ENCODE data around the gene SIGLEC5. TPM values are rescaled to one million over a fixed set of nuclear protein-coding genes. Genes with fewer than 3 reads are reported as not detected.
"Not testable (repeated sequence)": the region's sequence is repeated elsewhere in the genome, so short reads cannot be mapped to it uniquely, and the experiment has no call there.

The SIGLEC5 gene
- total and polyA plus RNA-seq, 2 experiments from 2014 or later = not detected

- H3K4me1 Mint-ChIP-seq; H4K20me1 ChIP-seq (replicated peaks; ENCODE audit: insufficient read depth); H3K4me3 Mint-ChIP-seq; H3K36me3 ChIP-seq (ENCODE audit: insufficient read depth); H2AFZ ChIP-seq; H3K27ac Mint-ChIP-seq; H3F3A ChIP-seq (replicated peaks; ENCODE audit: low read depth); H3K4me1 ChIP-seq (ENCODE audit: insufficient read depth); H3K79me2 ChIP-seq (replicated peaks; ENCODE audit: insufficient read depth); H3K27ac ChIP-seq (ENCODE audit: low read depth); H3K27me3 ChIP-seq (ENCODE audit: insufficient read depth); H3K4me3 ChIP-seq; H3K9me2 ChIP-seq (ENCODE audit: insufficient read depth); H3K27me3 Mint-ChIP-seq (ENCODE audit: insufficient read depth, low read depth, poor library complexity); H3K4me2 ChIP-seq; H3K36me3 Mint-ChIP-seq (ENCODE audit: low read depth): not testable (repeated sequence)
- ATAC-seq (peak; percentile 59), DNase-seq (ENCODE audit: low spot score) (peak; percentile 78)
- H3K9me3 Mint-ChIP-seq = peaks cover 13% of the 10 kb centered on the region
- peak; percentile 74 to 76 for TF ChIP-seq CTCF (conservative IDR thresholded peaks at IDR 0.05; ENCODE audit: low read depth in 2 of 2)
Observed at GRCh38 chr19:51675911-51676565, 45.8 kb upstream of the SIGLEC5 start.

DNA sequence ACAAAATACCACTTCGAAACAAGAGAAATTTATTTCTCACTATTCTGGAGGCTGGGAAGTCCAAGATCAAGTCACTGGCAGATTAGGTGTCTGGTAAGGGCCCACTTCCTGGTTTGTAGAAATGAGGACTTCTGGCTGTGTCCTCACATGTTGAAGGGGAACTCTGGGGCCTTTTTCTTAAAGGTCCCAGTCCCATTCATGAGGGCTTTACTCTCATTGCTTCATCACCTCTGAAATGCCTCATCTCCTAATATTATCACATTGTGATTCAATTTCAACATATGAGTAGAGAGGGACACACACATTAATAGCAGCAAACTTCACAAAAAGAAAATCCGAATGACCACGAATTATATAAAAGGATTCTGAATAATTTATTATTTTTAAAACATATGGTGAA is 38.0 kb upstream of the SIGLEC5 start:
- Mint-ChIP-seq H3K27ac (no peak overlapping the region), H3K4me3 (no peak overlapping the region), H3K27me3 (ENCODE audit: insufficient read depth, low read depth, poor library complexity) (peaks cover 5% of the 10 kb centered on the region), H3K4me1 (no peaks in the 10 kb centered on the region), H3K36me3 (ENCODE audit: low read depth) (no peaks in the 10 kb centered on the region), H3K9me3 (peaks cover 33% of the 10 kb centered on the region)
- Histone ChIP-seq H3K4me2 (no peak overlapping the region), H2AFZ (no peak overlapping the region), H3K36me3 (ENCODE audit: insufficient read depth) (no peaks in the 10 kb centered on the region), H4K20me1 (replicated peaks; ENCODE audit: insufficient read depth) (no peaks in the 10 kb centered on the region), H3K4me1 (ENCODE audit: insufficient read depth) (no peaks in the 10 kb centered on the region), H3K9me2 (ENCODE audit: insufficient read depth) (no peaks in the 10 kb centered on the region), H3K79me2 (replicated peaks; ENCODE audit: insufficient read depth) (no peaks in the 10 kb centered on the region), H3K27me3 (ENCODE audit: insufficient read depth) (no peaks in the 10 kb centered on the region), H3F3A (replicated peaks; ENCODE audit: low read depth) (no peaks in the 10 kb centered on the region), H3K27ac (ENCODE audit: low read depth) (no peak overlapping the region), H3K4me3 (no peak overlapping the region)
- DNase-seq (ENCODE audit: low spot score) = no peak
- ATAC-seq = no peak
- no peak for TF ChIP-seq ZNF114 (CRISPR knock-in tag; IDR thresholded peaks at IDR 0.05)
- no peak for TF ChIP-seq POLR2AphosphoS5 (IDR thresholded peaks at IDR 0.05; ENCODE audit: low read depth)
- TF ChIP-seq, protein P1, sequence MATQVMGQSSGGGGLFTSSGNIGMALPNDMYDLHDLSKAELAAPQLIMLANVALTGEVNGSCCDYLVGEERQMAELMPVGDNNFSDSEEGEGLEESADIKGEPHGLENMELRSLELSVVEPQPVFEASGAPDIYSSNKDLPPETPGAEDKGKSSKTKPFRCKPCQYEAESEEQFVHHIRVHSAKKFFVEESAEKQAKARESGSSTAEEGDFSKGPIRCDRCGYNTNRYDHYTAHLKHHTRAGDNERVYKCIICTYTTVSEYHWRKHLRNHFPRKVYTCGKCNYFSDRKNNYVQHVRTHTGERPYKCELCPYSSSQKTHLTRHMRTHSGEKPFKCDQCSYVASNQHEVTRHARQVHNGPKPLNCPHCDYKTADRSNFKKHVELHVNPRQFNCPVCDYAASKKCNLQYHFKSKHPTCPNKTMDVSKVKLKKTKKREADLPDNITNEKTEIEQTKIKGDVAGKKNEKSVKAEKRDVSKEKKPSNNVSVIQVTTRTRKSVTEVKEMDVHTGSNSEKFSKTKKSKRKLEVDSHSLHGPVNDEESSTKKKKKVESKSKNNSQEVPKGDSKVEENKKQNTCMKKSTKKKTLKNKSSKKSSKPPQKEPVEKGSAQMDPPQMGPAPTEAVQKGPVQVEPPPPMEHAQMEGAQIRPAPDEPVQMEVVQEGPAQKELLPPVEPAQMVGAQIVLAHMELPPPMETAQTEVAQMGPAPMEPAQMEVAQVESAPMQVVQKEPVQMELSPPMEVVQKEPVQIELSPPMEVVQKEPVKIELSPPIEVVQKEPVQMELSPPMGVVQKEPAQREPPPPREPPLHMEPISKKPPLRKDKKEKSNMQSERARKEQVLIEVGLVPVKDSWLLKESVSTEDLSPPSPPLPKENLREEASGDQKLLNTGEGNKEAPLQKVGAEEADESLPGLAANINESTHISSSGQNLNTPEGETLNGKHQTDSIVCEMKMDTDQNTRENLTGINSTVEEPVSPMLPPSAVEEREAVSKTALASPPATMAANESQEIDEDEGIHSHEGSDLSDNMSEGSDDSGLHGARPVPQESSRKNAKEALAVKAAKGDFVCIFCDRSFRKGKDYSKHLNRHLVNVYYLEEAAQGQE (IDR thresholded peaks at IDR 0.05; ENCODE audit: unreplicated experiment) = no peak
- TF ChIP-seq ZNF462 (CRISPR knock-in tag; IDR thresholded peaks at IDR 0.05) = no peak
- no peak for TF ChIP-seq EZH2 (IDR thresholded peaks at IDR 0.05; ENCODE audit: low read depth, unreplicated experiment)
- TF ChIP-seq, protein P2, sequence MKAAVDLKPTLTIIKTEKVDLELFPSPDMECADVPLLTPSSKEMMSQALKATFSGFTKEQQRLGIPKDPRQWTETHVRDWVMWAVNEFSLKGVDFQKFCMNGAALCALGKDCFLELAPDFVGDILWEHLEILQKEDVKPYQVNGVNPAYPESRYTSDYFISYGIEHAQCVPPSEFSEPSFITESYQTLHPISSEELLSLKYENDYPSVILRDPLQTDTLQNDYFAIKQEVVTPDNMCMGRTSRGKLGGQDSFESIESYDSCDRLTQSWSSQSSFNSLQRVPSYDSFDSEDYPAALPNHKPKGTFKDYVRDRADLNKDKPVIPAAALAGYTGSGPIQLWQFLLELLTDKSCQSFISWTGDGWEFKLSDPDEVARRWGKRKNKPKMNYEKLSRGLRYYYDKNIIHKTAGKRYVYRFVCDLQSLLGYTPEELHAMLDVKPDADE (IDR thresholded peaks at IDR 0.05) = no peak
- no peak for TF ChIP-seq ZNF331 (CRISPR knock-in tag; IDR thresholded peaks at IDR 0.05; ENCODE audit: low read depth)
- TF ChIP-seq EZH2phosphoT487 (IDR thresholded peaks at IDR 0.05; ENCODE audit: unreplicated experiment) = no peak
